Activated CD8-positive, alpha-beta memory T cell treated with anti-CD3 and anti-CD28 coated beads, Interleukin-2, amount 50 U/mL, for 1 hour (primary cell): Measurements from ENCODE around the gene AAK1.
"Not testable (repeated sequence)": the region's sequence is repeated elsewhere in the genome, so short reads cannot be mapped to it uniquely, and the experiment has no call there.

ENCODE experiments used
- DNase-seq: peaks from one replicate; pipeline ENCODE4 v3.0.0-alpha.2; 2020; ENCODE audit errors: extremely low read depth

The AAK1 gene

GRCh38 chr2:69625078-69625795, 18.3 kb downstream of the AAK1 start:
- DNase-seq = no peak

- DNase-seq = no peak
These were observed 18.9 kb downstream of the AAK1 start for GRCh38 chr2:69624611-69625010.

GRCh38 chr2:69624131-69624530, 19.4 kb downstream of the AAK1 start:
- DNase-seq = no peak

- DNase-seq = no peak
These were observed 20.3 kb downstream of the AAK1 start for GRCh38 chr2:69623236-69623635.

- not testable (repeated sequence) for DNase-seq
These were observed 20.7 kb downstream of the AAK1 start for GRCh38 chr2:69622805-69623204.

- not testable (repeated sequence) for DNase-seq
These were observed 21.5 kb downstream of the AAK1 start for GRCh38 chr2:69622017-69622540.

- no peak for DNase-seq
These were observed 22.1 kb downstream of the AAK1 start for GRCh38 chr2:69621440-69621839.

- DNase-seq = no peak
These were observed 22.7 kb downstream of the AAK1 start for GRCh38 chr2:69620870-69621269.

- DNase-seq = no peak
These were observed 23.8 kb downstream of the AAK1 start for GRCh38 chr2:69619725-69620124.

- DNase-seq = no peak
These were observed 25.2 kb downstream of the AAK1 start for GRCh38 chr2:69618362-69618761.

- no peak for DNase-seq
These were observed 25.8 kb downstream of the AAK1 start for GRCh38 chr2:69617744-69618143.

- peak; percentile 16 for DNase-seq
These were observed 26.8 kb downstream of the AAK1 start for GRCh38 chr2:69616755-69617154.

- no peak for DNase-seq
These were observed 27.6 kb downstream of the AAK1 start for GRCh38 chr2:69615969-69616368.

- DNase-seq = no peak
These were observed 28.4 kb downstream of the AAK1 start for GRCh38 chr2:69615078-69615625.

GRCh38 chr2:69612707-69613106, 30.8 kb downstream of the AAK1 start:
- DNase-seq = no peak

GRCh38 chr2:69612200-69612599, 31.3 kb downstream of the AAK1 start:
- DNase-seq = no peak

GRCh38 chr2:69608109-69608508, 35.4 kb downstream of the AAK1 start:
- no peak for DNase-seq

- DNase-seq = not testable (repeated sequence)
These were observed 36.8 kb downstream of the AAK1 start for GRCh38 chr2:69606771-69607170.

GRCh38 chr2:69605284-69605683, 38.3 kb downstream of the AAK1 start:
- DNase-seq = no peak

- no peak for DNase-seq
These were observed 38.7 kb downstream of the AAK1 start for GRCh38 chr2:69604836-69605235.

- no peak for DNase-seq
These were observed 39.4 kb downstream of the AAK1 start for GRCh38 chr2:69604026-69604678.

- no peak for DNase-seq
These were observed 40.3 kb downstream of the AAK1 start for GRCh38 chr2:69603146-69603743.

- no peak for DNase-seq
These were observed 42.3 kb downstream of the AAK1 start for GRCh38 chr2:69601179-69601612.
